ENCODE results near the gene CAMK4.

The CAMK4 gene

DNA sequence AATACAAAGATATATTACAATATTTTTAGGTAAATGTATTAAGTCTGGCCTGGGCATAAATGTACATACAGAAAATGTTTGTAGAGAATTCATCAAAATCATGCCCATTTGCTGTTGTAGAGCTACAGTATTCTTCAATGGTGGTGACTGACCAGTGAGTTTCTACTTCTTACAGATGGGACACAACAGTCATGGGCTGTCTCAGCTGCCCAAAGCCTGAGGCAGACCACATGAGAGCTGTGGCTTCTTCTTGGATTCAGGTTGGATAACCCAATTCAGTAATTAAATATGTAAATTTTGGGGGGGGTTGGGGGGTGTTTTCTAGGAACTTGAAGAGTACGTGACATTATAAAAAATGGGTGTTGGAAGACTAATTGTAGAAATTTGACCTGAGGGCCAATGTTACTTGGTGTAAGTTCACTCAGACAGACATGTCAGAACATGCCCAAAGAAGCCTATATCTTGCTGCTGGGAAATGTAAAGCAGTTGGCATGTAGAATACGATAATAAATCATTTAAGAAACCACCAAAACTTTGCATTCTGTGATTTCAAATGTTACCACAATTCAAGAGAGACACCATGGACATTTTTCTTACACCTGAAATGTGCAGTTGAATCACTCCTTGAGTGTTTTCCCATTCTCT, 270.3 kb downstream of the CAMK4 start:
- H3K4me3 ChIP-seq (replicated peaks in 1 of 2; ENCODE audit: low read depth in 2 of 2, low read length in 2 of 2), result no peak overlapping the region
- DNase-seq (ENCODE audit: low read depth in 2 of 2), result no peak
- TF ChIP-seq, protein P1, sequence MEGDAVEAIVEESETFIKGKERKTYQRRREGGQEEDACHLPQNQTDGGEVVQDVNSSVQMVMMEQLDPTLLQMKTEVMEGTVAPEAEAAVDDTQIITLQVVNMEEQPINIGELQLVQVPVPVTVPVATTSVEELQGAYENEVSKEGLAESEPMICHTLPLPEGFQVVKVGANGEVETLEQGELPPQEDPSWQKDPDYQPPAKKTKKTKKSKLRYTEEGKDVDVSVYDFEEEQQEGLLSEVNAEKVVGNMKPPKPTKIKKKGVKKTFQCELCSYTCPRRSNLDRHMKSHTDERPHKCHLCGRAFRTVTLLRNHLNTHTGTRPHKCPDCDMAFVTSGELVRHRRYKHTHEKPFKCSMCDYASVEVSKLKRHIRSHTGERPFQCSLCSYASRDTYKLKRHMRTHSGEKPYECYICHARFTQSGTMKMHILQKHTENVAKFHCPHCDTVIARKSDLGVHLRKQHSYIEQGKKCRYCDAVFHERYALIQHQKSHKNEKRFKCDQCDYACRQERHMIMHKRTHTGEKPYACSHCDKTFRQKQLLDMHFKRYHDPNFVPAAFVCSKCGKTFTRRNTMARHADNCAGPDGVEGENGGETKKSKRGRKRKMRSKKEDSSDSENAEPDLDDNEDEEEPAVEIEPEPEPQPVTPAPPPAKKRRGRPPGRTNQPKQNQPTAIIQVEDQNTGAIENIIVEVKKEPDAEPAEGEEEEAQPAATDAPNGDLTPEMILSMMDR (IDR thresholded peaks at IDR 0.05; ENCODE audit: low read depth, low read length), result no peak

DNA sequence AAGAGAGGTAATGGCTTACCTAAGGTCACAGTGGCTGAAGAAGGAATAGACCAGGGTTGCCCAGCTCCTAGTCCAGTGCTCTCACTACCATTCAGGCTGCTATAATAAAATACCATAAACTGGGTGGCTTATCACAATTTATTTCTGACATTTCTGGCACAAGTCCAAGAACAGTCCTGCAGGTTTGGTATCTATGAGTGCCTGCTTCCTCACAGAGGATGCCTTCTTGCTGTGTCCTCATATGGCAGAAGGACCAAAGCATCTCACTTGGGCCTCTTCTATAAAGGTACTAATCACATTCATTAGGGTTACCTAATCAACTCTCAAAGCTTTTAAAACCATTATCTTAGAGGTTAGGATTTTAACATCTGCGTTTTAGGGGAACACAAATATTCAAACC, 271.0 kb downstream of the CAMK4 start:
- TF ChIP-seq, protein P1 (IDR thresholded peaks at IDR 0.05; ENCODE audit: low read depth, low read length), result no peak

DNA sequence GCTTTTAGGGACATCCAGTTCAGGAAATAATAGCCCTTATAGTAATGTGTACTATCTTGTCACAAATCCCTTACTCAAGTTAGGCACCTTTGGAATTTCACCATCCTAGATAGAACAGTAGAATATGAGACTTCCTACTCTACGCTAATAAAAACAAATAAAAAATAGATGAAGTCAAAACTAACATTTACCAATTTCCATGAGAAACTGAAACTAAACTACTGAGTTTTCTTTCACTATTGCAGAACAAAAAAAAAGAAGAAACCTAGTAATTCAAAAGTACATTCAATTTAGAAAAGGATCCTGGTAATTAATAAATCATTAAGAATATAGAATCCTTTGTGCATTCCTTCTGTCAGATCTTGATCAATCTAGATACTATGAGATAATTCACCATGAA, 274.2 kb downstream of the CAMK4 start:
- DNase-seq (ENCODE audit: low read depth in 2 of 2), result no peak
- H3K4me3 ChIP-seq (replicated peaks in 1 of 2; ENCODE audit: low read depth in 2 of 2, low read length in 2 of 2), result no peak overlapping the region
- TF ChIP-seq, protein P1 (IDR thresholded peaks at IDR 0.05; ENCODE audit: low read depth, low read length), result no peak

More for the DNA sequence above, 271.0 kb downstream of the CAMK4 start:
- no peak for DNase-seq (ENCODE audit: low read depth in 2 of 2)
- no peak overlapping the region for H3K4me3 ChIP-seq (replicated peaks in 1 of 2; ENCODE audit: low read depth in 2 of 2, low read length in 2 of 2)

DNA sequence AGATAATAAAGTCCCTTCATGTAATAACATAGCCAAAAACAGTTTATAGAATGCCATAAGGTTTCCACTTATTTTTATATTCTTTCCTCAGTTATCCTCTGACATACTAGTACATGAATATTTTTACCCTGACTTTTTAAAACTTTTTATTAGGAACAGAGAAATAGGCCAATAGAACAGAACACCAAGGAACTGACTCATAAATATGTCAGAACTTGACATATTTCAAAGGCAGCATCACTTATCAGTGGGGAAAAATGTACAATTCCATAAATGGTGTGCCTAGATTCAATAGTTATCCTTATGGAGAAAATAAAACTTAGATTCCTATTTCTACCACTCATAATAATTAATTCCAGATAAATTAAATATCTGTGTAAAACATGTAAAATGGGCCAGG, 278.8 kb downstream of the CAMK4 start:
- TF ChIP-seq, protein P1 (IDR thresholded peaks at IDR 0.05; ENCODE audit: low read depth, low read length), result no peak
- no peak overlapping the region for H3K4me3 ChIP-seq (replicated peaks in 1 of 2; ENCODE audit: low read depth in 2 of 2, low read length in 2 of 2)
- DNase-seq (ENCODE audit: low read depth in 2 of 2), result peak in 1 of 2 donors; percentile 66

DNA sequence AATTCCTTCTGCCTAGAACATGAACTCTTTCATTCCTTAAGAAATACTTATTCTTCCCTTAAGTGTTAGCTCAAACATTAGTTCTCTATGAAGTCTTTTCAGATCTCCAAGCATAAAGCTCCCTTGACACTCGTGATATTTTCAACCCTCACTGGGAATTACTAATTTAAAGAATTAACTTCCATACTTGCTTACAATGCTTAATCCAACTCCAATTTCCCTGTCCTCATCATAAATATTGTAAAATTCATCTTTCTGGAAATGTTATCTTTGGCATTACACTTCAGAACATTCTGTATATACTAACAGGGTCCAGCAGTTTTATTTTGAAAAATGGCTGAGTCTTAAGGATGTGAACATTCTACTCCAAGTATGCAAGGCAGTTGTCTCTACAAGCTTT, 280.9 kb downstream of the CAMK4 start:
- TF ChIP-seq, protein P1 (IDR thresholded peaks at IDR 0.05; ENCODE audit: low read depth, low read length), result no peak
- no peak overlapping the region for H3K4me3 ChIP-seq (replicated peaks in 1 of 2; ENCODE audit: low read depth in 2 of 2, low read length in 2 of 2)
- peak in 1 of 2 donors; percentile 28 for DNase-seq (ENCODE audit: low read depth in 2 of 2)

DNA sequence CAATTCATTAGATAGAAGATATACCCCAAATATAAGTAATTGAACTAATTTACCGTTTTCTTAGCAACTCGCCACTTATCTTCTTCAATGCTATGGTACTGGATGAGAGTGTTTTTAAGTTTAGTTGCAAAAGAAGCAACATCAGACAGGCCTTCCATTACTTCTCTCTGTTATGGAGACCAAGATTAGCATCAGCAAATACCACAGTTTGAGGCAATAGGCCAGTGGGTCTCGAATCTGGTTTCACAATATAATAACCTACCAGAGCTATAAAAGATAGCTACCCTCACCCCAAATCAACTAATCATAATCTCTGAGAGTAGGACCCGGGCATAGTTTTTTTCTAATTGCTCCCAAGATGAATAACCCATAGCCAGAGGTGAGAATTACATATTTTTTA, 283.1 kb downstream of the CAMK4 start:
- no peak for DNase-seq (ENCODE audit: low read depth in 2 of 2)
- H3K4me3 ChIP-seq (replicated peaks in 1 of 2; ENCODE audit: low read depth in 2 of 2, low read length in 2 of 2), result no peak overlapping the region
- TF ChIP-seq, protein P1 (IDR thresholded peaks at IDR 0.05; ENCODE audit: low read depth, low read length), result no peak

DNA sequence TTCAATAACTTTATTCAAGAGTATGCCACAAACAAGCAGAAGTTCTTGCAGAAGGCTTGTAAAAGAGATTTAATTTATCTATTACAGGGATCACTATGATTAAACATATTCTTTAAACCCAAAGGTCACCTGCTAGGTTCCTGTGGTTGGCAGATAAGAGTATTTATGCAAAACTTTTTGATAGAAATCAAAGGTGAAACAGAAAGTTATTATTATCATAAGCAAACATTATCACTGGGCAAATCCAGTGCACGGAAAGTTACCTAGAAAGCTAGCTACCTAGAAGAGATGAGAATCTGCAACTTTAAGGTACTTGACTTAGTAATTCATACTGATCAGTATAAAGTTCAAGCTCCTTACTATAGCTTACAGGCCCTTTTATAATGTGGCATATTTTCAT, 284.9 kb downstream of the CAMK4 start:
- TF ChIP-seq, protein P1 (IDR thresholded peaks at IDR 0.05; ENCODE audit: low read depth, low read length), result no peak
- no peak for DNase-seq (ENCODE audit: low read depth in 2 of 2)
- H3K4me3 ChIP-seq (replicated peaks in 1 of 2; ENCODE audit: low read depth in 2 of 2, low read length in 2 of 2), result peak overlapping the region in 1 of 2 donors; percentile 94
